ENCODE measurements around the gene APOD.
A peak's percentile ranks its signal among the peaks of the same experiment; 100 is the strongest.

Gene APOD

DNA sequence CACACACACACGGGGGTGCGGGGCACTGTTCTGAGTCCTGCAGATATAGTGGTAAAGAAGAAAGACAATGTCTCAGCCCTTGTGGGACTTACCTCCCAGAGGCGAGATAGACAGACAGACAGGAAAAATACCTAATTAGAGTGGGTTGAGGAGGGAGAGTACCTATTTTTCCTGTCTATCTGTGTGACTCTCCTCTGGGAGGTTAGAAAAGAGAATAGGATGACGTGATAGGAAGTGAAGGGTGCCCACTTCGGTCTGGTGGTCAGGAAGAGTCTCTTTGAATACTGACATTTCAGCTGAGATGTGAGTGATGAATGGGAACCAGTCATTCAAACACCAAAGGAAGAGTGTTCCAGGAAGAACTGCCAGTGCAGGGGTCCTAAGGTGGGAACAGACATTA lies 4.1 kb upstream of the APOD start:
- DNase-seq = no peak

DNA sequence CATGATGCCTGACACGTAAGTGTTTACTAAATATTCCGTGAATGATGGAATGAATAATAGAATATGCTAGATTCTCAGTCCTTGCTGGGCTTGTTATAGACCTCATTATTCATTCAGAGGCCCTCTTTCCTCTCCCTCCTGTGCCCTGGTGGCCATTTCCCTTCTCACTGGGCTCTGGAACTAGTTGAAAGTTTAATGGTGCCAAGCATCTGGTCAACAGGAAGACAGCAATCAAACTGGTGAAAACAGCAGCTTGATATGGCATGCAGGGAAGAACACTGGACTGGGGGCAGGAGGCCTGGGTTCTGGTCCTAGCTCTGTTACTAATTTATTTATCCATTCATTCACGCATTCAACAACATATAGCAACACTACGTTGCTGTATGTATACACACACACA lies 3.7 kb upstream of the APOD start:
- DNase-seq = no peak

DNA sequence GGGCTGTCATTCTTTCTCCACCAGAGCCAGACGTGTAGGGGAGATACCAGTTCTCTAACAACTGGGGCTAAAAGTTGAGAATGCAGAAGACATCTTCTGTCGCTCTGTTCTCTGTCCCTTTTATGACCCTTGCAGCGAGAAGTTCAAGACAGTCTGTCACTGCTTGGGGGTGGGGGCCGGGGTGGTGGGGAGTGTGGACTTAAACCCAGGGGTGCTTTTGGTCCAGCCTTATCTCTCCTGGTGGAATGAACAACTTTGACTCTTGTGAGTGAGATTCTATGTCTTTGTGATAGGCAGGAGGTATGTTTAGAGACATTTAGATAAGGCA lies 767 bp upstream of the APOD start:
- peak in 1 of 56 donors; percentile 25 for DNase-seq

DNA sequence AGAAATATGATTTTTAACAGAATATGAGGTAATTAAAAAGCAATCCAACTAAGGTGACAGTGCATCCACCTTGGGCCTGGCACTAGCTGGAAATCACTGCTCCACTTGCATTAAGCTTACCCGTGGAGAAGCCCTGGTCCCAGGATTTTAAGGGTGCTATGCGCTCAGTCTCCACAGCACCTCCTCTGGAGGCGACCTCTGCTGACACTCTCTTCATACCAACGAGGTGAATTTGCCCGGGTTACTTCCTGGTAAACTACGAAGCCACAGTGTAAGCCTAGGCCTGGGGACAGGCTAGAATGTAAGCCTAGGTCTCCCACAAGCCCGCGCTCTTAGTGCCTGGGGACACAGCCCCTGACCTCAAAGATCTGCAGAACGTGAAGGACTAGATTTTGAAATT lies 793 bp downstream of the APOD start:
- peak in 11 of 56 donors; percentile 12 to 44 (median 23) for DNase-seq

DNA sequence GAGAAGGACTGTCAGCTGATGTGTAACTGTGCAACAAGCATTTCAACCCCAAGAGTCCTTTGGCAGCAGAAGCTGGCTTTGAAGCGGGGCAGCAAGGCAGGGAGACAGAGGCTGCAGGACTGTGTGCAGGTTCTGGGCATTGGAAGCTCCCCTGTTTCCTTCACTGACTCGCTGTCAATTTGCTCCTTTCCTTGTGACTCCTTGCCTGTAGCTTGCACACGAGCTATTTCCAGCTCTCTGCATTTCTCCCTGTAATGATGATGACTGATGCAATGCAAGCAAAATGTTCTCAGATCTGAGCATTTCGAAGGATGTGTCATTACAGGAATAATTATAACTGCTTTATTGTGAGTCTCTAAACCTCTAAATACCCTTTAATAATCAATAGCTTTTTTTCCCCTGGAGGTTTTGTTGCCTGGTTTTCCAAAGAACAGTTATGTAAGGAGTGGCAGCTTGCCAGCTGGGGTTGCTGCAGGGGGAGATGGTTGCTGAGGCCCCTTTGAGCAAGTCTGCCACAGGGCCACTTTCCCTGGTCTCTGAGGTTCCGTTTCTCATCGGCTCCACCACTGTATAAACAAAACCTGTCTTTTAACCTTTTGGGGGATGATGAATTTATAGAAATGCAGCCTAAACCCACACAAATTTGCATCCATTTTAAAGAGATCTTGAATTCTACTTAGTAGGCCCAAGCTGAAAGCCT lies 2.8 kb downstream of the APOD start:
- peak in 38 of 56 donors; percentile 14 to 73 (median 38) for DNase-seq

DNA sequence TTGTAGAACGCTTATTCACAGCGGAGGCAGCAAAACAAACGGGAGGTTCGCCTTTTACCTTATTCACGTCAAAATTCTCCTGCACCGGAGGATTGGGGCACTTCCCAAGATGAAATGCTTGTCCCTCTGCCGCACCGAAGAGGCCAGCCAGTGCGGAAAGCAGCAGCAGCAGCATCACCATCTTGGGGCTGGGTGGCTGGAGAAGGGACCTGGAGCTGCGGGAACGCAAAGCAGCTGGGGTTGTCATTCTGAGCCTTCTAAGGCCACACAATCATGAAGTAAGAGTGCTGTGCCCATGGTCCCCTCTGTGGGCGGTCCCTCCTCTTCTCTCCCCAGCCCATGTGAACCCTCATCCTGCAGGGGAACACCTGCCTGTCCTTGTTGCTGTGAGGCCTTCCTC lies 4.5 kb downstream of the APOD start:
- no peak for DNase-seq

DNA sequence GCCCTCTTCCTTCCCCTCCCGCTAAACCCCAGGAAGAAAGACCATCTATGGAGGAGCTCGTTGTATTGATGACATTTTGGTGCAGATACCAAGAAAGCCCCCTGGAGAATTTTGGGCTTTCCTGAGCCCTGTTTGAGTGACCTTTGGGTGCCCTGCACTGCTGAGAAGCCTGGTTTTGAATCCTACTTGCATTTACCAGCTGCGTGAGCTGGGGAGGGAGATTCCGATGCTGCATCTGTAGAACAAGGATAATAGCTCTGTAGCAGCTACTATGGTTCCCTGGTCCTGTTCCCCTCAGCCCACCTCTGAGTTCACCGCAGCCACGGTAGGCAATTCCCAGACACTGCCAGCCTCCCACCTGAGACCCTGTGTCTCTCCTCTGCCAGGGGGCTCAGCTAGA lies 5.2 kb downstream of the APOD start:
- DNase-seq = no peak

DNA sequence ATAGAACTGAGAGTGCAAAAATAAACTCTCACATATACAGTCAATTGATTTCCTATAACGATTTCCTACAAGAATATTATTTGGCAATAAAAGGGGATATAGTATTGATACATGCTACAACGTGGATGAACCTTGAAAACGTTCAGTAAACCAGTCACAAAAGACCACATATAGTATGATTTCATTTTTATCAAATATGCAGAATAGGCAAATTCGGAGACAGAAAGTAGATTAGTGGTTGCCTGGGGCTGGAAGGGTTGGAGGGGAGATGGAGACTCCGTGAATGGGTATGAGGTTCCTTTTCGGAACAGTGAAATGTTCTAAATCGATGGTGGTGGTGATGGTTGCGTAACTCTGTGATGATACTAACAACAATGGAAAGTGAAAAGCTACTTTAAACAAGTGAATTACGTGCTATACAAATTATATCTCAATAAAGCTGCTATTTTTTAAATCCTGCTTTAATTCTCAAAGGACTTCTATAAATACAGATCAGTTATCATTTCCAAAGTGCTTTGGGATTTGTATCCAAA lies 6.0 kb downstream of the APOD start:
- no peak for DNase-seq

DNA sequence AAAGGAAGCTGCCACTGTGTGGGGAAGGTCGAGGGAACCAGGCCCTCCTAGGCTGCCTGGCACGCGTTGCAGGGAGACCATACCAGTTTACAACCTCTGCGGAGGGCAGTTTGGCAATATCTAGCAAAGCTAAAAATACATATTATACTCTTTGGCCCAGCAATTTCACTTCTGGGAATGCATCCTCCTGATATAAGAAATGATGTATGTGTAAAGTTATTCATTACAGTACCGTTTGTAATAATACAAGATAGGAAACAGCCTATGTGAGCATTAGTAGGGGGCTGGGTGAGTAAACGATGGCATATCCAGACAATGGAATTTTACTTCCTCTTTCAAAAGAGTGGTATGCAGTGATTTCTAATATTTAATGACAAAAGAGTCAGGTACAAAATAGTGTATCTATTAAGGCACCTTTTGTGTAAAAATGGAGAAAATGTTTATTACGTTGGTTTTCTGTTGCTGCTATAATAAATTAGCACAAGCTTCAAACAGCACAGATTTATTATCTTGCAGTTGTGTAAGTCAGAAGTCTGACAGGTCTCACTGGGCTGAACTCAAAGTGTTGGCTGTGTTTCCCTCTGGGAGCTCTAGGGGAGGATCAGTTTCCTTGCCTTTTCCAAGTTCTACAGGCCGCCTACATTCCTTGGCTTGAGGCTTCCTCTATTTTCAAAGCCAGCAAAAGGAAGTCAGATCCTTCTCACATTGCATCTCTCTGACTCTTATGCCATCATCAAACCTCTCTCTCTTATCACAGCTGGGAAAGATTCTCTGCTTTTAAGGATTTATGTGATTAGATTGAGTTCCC lies 9.0 kb downstream of the APOD start:
- DNase-seq = no peak

DNA sequence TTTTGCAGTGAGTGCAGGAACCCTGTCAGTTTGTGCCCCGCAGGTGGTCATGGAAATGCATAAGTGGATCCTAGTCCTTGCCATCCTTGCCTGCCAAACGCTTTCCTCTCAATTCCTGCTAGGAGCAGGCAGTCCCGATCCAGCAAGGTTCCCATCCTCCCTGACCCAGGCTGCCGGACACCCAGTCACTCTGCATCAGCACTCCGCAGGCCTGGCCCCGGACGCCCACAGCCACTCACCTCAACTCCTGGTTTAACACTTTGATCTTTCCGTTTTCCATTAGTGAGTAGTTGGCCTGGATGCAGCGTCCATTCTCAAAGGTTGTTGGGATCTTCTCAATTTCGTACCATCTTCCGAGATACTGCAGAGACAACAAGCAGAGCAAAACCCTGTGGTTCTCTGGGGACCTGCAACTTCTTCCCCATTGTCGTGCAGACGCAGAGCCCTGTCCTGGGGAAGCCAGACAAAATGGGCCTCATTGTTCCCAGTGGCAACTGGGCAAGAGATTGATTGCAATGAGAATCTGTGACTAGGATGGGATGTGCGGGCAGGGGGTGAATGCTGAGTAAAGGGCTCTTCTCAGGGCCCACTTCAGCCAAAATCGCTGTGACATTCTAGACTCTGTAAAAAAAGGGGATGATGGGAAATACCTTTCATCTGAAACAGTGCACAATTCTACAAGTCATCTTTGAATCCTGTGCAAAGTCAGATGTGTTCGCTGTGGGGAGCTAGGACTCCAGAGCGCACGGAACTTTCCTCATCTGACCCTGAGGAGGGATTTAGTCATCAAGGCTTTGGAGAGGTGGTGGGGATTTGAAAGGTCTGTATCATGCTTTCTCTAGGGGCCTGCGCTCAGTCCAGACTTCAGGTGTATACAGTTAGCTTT lies 9.9 kb downstream of the APOD start:
- peak in 1 of 56 donors; percentile 15 for DNase-seq

DNA sequence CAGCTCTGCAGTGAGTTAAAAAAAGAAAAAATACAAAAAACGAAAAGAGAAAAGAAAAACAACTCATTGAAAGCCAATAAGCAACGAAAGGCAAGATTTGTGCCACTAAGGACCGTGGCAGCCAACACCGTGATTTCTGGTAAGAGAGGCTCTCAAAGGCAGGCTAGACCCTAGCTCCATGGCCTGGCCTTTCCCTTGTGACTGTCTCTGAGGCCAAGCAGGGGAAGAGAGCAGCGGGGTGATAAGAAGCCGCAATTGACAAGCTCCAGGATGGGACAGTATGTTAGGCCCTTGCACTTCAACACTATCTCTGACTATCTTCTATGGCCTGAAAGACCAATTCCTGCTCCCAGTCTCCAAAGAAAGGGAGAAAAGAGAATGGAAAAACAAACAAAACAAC lies 12.4 kb downstream of the APOD start:
- no peak for DNase-seq

DNA sequence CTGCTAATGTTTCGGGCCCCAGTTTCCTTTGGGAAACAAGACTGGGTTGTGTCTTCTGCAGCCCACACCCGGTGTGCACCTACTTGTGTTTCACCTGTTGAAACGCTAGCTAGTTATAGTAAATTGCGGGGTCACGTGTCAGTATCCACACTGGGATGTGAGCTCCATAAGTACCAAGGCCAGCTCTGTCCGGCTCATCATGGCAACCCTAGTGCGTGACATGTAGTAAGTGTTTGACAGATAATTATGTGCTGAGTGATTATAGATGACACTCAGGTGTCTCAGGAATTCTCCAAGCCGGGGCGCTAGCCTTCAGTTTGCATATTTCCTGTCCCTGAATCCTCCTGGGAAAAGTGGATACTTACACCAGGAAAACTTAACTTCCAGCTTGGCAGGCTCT lies 12.8 kb downstream of the APOD start:
- no peak for DNase-seq

DNA sequence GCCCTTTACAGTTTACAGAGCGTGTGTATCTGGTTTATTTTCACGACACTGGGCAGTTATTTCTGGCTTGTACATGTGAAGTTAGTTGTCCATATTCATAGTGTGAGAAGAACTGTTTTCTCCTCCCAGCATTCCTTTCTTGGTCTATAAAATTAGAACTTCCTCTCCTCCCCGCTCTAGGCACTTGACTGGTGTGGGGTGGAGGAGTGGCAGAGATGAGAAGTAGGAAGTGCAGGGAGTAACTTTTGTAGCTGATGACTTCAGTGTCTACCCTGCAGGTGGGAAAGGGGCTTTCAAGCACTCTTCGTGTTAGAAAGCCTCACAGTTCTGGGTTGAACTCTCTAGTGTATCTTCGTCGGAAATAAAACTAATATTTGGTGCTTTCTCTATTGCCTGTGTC lies 13.4 kb downstream of the APOD start:
- no peak for DNase-seq

DNA sequence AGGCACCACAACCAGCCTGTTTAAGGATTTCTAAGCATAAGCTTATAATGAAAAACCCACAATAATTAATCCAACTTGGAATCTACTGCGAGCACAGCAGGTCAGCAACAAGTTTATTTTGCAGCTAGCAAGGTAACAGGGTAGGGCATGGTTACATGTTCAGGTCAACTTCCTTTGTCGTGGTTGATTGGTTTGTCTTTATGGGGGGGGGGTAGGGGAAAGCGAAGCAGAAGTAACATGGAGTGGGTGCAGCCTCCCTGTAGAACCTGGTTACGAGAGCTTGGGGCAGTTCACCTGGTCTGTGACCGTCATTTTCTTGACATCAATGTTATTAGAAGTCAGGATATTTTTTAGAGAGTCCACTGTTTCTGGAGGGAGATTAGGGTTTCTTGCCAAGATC lies 15.1 kb downstream of the APOD start:
- DNase-seq = no peak

DNA sequence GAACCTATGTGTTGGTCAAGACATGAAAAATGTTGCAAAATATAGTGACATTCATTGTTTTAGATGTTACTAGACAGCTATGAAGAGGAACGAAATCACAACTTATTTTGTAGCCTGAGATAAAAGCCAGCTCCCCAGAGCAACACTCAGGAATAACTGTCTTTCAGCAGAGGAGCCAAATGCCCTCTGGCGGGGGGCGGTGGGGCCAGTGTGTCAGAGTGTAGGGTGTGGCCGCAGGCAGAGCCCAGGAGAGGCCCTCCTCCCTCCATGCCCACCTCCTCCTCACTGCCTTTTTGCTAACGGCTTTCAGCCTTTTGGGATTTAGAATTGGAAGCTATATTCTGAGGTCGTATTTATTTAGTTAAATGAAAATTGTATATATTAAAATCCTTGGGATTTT lies 16.9 kb downstream of the APOD start:
- no peak for DNase-seq

DNA sequence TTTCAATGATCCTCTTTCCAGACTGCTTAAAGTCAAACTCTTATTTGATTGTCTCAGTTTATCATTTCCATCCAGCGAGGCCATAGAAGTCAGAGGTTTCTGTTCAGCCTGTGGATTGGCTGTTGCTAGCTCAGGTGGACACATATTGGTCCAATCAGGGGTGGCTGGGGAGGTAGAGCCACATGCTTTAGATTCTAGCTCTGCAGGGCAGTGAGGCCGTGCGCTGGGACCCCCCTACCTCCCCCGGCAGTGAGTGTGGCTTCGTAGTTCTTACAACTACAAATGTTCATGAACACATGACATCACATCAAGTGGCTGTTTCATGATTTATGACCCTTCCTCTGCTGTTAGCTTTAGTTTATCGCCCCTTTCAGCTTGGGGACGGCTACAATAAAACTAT lies 18.0 kb downstream of the APOD start:
- no peak for DNase-seq

DNA sequence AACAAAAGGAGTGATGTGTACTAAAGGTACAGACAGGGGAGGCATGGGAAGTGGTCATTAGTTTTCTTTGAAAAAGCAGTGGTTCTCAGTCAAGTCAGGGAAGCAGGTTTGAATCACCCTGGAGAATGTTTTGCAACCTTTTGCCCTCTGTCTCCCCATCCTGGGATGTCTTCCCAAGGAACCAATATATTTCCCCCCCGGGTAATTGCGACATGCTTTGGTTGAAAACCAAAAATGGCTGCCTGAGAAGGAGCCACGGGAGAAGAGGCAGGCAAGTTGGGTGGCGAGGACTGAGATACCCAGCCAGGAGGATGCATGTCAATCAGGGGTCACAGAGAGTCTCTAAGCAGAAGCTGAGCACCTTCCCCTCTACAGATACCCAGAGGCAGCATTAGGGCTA lies 20.4 kb downstream of the APOD start:
- no peak for DNase-seq

DNA sequence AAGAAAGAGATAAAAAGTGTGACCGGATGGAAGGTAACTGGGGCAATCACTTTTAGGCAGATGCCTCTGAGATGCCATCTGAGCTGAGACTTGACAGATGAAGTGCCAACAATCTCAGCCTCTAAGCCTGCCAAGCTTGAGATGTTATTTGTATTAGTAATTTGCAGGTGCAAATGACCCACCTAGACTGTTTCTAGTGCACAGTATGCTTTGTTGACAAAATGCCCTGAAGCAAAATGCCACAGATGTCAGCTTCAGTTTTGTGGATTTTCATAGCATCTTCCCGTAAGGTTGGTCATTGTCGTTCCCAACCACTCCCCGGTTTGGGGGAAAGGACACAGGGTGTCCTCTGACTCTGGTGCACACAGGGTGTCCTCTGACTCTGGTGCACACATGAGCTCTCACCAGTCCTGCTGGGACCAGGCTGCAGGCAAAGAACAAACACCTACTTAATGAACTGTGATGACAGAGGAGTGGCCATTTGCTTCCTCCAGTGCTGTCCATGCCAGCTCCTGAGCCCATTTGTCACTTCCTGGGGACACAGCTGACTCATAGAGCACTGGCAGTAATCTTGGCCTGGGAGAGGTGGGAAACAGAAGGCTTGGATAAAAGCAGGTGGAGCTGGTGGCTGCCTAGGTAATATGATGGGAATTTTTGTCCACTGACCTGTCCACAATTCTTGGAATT lies 23.9 kb downstream of the APOD start:
- no peak for DNase-seq

DNA sequence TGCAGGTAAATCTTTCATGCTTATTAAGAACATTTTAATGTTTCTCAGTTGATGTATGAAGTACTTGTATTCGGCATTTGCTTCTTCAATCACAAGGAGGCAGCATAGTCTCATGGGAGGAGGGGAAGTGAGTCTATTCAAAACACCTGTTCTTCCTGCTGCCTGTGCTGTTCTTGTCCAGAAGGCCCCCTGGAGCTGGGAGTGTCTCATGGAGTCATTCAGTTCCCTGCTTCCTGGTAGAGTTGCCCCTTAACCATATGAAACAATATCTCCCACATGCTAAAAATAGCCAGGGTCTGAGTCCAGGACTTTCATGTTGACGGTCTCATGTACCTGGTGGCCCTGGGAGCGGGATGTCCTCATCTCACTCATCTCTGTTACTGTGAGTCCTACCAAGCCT lies 25.1 kb downstream of the APOD start:
- peak in 2 of 56 donors; percentile 15 for DNase-seq

DNA sequence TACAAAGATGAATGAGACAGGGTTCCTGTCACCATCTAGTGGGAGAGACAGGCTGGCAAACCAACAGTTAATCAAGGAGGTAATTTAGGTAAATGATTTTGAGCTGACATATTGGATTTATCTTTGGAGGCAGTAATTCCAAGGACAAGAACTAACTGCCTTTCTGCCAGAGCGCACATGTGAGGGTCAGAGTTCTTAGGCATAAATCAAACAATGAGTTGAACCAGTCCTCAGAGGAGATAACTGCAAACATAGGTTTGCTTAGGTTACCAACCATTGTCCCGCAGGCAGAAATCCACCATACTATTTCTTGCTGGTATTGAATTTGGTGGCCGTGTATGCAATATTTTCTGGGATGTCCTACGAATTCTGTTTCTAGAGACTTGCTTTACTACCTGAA lies 26.4 kb downstream of the APOD start:
- DNase-seq = no peak

DNA sequence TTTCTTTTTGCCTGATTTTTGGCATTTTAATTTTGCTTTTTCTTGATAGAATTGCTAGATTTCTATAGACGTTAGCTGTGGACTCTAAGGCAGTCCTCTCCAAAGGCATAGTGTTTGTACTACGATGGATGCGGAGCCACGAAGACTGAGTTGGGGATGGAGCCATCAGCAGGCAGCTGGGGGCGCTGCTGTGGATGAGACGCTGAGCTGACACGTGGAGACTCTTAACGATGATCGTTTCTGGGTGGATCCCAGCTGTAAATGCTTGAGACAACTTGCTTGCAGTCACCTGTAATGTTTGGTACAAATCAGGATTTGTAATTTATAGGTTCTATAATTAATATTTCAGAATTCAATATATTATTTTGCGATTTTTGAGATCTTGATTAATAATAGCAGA lies 27.4 kb downstream of the APOD start:
- peak in 20 of 56 donors; percentile 10 to 60 (median 26) for DNase-seq

Measured in amygdala (tissue), 56 donors.